Liver (tissue), 3 donors: Measurements from ENCODE around the gene IFT20.

ENCODE experiments used
- CTCF ChIP-seq: fragments of 150-350 bp; IDR thresholded peaks from 2 replicates; pipeline ENCODE4 v1.5.1; 2017; ENCODE audit warnings: improper control_type of control experiment, low read depth, low read length; ENCODE audit not compliant: missing input control
- EGR1 ChIP-seq, 2 donors: IDR thresholded peaks; 2 replicates each; pipeline ENCODE4 v1.6.1; 2016 to 2018; ENCODE audit warnings: antibody characterized with exemption in 2 of 2, low read depth in 2 of 2
- GABPA ChIP-seq, 2 donors: IDR thresholded peaks in 1 of 2; conservative IDR thresholded peaks in 1 of 2; 2 replicates each; pipeline ENCODE4 v1.6.1; 2016; ENCODE audit warnings: antibody characterized with exemption in 2 of 2, mild to moderate bottlenecking in 1 of 2, moderate library complexity in 1 of 2
- MAX ChIP-seq: IDR thresholded peaks from 2 replicates; pipeline ENCODE4 v1.6.1; 2016; ENCODE audit warnings: antibody characterized with exemption
- RAD21 ChIP-seq, 2 donors: IDR thresholded peaks; 2 replicates each; pipeline ENCODE4 v1.6.1; 2016; ENCODE audit warnings: antibody characterized with exemption in 2 of 2, mild to moderate bottlenecking in 2 of 2
- REST ChIP-seq: IDR thresholded peaks from 2 replicates; pipeline ENCODE4 v1.6.1; 2016; ENCODE audit warnings: antibody characterized with exemption, mild to moderate bottlenecking
- TAF1 ChIP-seq: conservative IDR thresholded peaks from 2 replicates; pipeline ENCODE4 v1.6.1; 2016; ENCODE audit warnings: antibody characterized with exemption, mild to moderate bottlenecking
- YY1 ChIP-seq: IDR thresholded peaks from 2 replicates; pipeline ENCODE4 v1.6.1; 2016; ENCODE audit warnings: antibody characterized with exemption, mild to moderate bottlenecking
- ZBTB33 ChIP-seq: IDR thresholded peaks from 2 replicates; pipeline ENCODE4 v1.6.1; 2016; ENCODE audit warnings: antibody characterized with exemption
- donor health status: healthy.
- donor health status: healthy.

GRCh38 chr17:28345419-28346198 lies 10.3 kb upstream of the IFT20 start:
- TF ChIP-seq CTCF (no peak), TAF1 (no peak), REST (no peak), MAX (peak; percentile 44), ZBTB33 (no peak), RAD21 (IDR thresholded peaks at IDR 0.05) (no peak), YY1 (no peak), EGR1 (IDR thresholded peaks at IDR 0.05; ENCODE audit: low read depth in 2 of 2) (no peak), GABPA (IDR thresholded peaks at IDR 0.05 in 1 of 2, conservative IDR thresholded peaks at IDR 0.05 in 1 of 2) (no peak)
